Head of caudate nucleus (tissue), 42 donors: Measurements from ENCODE around the gene POFUT2.

Experiments used
- DNase-seq, 42 donors: peaks; one replicate each; pipeline versions ENCODE4 v3.0.0 to v3.0.0-alpha.2; 2020 to 2021; ENCODE audit warnings: mixed read lengths in 7 of 42
- intact Hi-C: fragments of 100-400 bp; cut with DNase I; formaldehyde crosslinking; loops from one replicate; pipeline ENCODE4 v1.15.0; 2022

The POFUT2 gene

DNA sequence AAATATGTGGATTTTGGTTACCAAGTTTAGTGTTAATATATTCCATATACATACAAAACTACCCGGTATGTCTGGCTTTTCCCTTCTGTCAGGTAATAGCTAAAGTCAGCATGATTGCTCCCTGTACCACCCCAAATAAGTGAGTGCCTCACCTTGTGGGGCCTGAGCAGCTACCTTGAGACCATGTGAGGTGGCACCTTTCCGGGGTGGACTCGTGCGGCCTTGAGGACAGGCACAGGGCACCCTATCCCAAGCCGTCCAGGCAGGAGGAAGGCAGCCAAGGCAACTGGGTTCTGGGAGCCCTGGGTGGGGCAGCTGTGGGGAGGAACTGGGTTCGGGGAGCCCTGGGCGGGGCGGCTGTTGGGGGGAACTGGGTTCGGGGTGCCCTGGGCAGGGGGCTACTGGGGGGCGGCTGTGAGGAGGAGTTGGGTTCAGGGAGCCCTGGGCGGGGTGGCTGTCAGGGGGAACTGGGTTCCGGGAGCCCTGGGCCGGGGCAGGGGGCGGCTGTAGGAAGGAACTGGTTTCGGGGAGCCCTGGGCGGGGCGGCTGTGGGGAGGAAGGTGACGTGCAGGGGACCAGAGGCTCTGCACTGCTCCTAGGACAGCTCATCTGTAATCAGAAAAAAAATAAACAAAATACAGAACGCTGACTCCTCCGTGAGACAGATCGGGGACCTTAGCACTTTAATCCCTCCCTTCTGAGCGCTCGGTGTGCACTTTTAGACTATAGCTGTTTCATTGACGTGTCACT, 63.3 kb downstream of the POFUT2 start:
- no peak for DNase-seq
- intact Hi-C loops = no loop called here

DNA sequence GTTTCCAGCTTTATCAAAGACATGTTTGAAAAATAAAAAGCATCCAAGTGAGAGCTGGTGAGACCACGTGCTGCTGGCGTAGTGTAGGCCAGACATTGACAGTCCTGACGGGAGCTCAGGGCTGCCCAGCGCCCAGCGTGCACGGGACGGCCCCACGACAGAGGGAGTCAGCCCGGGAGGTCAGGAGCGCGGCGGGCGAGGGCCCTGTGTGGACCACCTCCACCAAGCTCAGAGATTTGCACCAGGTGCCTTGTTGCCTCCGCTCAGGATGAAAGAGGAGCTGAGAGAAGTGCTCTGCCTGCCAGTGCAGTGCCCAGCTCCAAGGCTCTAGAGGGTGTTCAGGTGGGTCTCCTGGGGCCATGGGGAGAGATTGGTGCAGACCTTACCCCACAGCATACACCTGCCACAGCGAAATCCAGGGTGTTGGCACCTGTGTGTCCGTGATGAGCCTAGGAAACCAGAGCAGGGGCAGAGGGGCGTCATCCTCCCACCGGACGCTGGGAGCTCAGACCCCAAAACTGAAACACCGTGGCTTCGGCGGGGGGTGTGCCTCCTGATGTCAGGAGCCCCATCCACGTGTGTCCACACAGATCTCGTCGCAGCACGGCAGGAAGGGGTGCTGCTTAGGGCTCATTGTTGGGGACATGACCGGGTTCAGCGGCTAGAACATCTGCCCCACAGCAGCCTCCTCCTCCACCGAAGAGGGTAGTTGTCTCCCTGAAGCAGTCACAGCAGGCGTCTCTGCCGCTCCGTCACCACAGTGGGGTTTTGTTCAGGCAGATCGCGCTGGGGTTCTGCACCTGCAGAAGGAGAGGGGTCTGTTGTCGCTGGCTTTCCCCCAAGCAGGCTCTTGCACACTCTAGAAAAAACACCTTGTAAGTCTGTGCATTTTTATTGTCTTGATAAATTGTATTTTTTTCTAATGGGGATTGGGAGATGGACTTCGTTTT, 64.2 kb downstream of the POFUT2 start:
- intact Hi-C loops = no loop called here
- DNase-seq = no peak

DNA sequence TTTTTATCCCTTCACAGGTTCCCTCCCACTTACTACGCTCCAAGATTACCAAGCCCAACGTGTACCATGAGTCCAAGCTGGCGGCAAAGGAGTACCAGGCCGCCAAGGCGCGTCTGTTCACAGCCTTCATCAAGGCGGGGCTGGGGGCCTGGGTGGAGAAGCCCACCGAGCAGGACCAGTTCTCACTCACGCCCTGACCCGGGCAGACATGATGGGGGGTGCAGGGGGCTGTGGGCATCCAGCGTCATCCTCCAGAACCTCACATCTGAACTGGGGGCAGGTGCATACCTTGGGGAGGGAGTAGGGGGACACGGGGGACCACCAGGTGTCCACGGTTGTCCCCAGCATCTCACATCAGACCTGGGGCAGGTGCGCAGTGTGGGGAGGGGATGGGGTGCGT, 65.7 kb downstream of the POFUT2 start:
- no peak for DNase-seq
- intact Hi-C loops = no loop called here

DNA sequence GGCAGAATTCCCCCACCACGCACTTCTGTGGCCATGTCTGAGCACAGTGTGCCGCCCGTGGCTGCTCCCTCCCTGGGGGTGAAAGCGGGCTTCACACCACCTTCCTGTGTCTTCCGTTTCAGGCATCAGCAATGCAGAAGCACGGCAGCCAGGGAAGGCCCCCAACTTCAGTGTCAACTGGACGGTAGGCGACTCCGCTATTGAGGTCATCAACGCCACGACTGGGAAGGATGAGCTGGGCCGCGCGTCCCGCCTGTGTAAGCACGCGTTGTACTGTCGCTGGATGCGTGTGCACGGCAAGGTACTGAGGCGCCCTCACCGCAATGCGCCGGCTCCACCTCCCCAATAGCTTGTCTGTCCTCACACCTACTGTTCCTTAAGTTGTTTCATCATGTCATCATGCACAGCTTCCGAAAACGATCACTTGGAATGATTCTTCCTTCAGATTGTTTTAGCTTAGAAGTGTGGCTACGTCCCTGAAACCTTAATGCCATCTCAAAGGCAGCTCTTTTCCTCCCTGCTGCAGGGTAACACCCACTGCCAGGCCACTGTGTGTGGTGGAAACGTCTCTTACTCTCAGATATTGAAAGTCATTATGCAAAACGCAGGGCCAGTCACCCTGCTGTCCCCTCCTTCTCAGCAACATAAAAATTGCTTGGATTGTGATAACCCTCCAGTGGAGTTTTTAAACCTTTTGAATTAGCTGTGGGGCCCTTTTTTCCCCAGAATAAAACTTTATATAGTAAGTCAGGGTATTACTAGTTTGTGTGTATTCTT, 66.8 kb downstream of the POFUT2 start:
- no peak for DNase-seq
- intact Hi-C loops = no loop called here

DNA sequence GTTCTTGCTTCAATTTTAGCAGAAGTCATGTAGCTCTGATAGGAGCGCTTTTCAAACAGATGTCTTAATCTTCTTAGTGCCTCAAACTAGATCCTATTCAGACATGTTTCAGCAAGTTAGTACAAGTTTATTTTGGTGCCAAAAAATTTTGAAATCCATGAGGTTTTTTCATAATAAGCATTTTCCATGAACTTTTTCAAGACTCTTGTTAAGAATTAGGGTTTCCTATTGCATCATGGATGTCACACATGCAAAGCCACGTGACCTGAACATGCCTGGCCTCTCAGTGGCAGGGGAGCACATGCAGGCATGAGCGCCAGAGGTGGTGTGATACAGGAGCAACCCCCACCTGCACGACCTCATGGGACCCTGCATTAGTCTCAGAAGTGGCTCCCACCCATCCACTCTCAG, 67.6 kb downstream of the POFUT2 start:
- intact Hi-C loops = no loop called here
- no peak for DNase-seq

DNA sequence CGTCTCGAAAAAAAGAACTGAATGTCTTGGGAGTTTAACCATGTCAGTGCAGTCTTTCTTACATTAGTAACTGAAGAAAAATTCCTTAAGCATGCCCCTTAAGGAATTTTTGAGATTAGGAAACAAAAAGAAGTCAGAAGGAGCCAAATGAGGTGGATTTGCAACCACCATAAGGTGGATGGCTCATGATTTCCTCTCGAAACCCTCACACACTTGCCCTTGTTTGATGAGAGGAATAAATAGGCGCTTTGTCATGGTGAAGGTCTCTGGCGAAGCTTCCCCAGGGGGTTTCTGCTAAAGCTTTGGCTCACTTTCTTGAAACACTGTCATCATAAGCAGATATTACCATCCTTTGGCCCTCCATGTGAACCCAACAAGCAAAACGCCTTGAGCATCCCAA, 68.2 kb downstream of the POFUT2 start:
- no peak for DNase-seq
- intact Hi-C loops = no loop called here

DNA sequence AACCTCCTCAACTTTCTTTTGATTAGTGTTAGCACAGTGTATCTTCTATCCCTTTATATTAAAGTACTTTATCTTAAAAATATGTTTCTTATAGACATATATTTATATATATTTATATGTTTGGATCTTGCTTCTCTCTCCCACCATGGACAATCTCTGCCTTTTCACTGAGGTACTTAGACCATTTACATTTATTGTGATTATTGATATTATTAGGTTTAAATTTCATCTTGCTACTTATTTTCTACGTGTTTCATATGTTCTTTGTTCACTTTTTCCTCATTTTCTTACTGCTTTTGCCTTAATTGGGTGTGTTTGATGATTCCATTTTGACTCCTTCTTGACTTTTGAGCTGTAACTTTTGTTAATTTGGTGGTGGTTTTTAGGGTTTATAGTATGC, 70.7 kb downstream of the POFUT2 start:
- intact Hi-C loops = no loop called here
- DNase-seq = no peak

DNA sequence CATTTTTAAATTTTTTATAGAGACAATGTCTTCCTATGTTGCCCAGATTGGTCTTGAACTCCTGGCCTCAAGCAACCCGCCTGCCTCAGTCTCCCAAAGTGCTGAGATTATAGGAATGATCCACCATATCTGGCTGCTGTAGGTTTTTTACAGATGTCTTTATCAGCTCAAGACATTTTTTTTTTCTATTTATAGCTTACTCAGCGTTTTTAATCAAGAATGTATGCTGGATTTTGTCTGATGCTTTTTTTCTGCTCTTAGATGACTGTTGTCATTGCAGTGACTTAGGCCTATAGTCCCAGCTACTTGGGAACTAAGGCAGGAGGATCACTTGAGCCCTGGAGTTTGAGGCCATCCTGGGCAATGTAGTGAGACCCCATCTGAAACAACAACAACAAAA, 72.5 kb downstream of the POFUT2 start:
- DNase-seq = no peak
- intact Hi-C loops = no loop called here
